Stimulated activated CD8-positive, alpha-beta memory T cell treated with anti-CD3 and anti-CD28 coated beads, Interleukin-7, amount 100 ng/mL, for 1 hour (primary cell): ENCODE results near the gene CLDN8.

Experiments
- DNase-seq, 2 donors: peaks; one replicate each; pipeline ENCODE4 v3.0.0-alpha.2; 2020; ENCODE audit warnings: low read depth in 2 of 2

Gene CLDN8

DNA sequence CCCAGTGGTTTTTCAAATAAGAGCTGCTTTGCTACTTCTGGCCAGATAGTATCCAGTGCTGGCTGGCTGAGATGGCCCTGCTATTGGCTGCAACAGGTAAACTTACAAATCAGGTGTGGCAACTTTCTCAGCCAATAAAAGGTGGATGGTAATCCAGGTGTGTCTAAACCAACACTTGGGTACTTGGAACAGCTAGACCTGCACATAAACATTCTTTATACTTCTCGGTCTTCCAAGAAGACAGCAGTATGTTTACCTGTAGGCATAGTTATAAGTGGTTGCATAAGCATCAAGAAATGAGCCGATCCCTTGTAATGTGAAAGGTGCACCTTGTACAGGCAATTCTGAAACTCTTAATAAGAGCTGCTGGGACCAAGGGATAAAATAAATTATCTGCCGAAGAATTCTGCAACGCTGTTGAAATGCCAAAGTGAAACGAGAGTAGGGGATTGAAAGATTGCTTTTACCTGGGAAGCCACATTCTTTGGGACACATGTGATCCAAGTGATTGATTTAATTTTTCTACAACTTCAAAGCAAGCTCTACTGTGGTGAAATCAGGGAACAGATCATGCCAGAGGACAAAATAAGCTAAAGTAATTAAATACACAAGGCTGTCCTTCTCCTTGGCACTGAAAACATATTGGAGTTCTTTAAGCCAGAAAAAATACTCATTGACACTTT lies at the start of gene CLDN8:
Gene CLDN8 (minus strand): TSS at position 57 of the 683 bp plus-strand sequence. CDS start 172 bp downstream, outside the sequence.
- no peak for DNase-seq

DNA sequence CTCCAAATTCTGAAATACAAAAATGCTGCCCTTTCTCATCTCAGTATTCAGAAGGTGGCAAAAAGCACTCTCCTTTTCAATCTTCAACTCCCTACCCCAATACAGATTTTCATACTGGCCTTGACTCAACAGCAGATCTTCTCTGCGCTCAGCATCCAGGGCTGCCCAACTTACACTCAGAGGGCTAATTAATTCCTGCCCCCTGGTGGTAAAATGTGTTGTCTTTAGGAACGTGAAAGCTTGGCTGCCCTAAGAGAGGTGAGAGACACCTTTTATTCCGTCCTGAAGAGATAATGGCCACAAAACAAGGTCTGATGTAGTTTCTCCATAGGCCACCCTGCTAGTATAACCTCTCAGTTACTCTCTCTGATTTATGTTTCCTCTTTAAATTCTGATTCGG lies 41.9 kb upstream of the CLDN8 start:
- no peak for DNase-seq

DNA sequence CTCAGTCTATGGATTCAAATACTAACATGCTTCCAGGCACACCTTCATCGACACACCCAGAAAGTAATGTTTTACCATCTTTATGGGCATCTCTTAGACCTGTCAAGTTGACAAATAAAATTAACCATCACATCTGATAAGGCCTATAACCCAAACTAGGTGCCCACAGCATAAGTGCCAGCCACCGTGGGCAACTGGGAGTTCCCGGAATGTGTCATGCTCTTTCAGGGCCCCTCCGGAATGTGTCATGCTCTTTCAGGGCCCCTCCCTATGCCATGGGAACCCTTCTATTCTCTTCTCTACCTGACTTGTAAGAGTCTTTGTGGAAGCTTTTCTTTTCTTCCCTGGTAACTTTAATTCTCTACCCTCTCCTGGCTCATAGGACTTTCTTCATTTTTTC lies 40.2 kb upstream of the CLDN8 start:
- no peak for DNase-seq

DNA sequence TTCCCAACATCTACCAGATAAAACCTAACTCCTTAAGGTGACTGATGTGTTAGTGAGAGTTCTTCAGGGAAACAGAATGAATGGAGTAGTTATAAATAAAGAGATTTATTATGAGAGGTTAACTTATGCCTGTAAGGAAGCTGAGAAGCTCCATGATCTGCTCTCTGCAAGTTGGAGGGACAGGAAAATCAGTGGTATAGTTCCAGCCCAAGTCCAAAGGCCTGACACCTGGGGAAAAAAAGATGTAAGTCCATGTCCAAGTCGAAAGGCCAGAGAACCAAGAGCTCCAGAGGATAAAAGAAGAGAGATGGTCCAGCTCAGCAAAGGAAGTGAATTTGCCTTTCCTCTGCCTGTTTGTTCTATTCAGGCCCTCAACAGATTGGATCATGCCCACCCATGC lies 39.8 kb upstream of the CLDN8 start:
- DNase-seq: no peak

DNA sequence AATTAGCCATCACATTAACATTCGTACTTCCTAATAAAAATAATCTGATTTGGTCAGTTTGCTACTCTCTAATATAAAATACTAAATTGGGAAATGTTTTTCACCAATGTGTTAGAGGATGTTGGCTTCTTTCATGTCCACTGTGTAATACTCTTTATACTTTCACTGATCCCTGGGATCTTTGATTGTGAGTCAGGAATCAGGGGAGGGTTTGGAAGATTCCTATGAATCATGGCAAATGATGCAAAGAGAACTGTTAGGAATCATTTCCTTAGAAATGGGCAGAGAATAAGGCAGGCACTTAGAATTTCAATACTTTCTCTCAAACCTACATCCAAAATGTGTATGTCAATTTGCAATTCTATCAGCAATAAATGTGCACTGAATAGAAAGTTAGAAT lies 35.9 kb upstream of the CLDN8 start:
- no peak for DNase-seq

DNA sequence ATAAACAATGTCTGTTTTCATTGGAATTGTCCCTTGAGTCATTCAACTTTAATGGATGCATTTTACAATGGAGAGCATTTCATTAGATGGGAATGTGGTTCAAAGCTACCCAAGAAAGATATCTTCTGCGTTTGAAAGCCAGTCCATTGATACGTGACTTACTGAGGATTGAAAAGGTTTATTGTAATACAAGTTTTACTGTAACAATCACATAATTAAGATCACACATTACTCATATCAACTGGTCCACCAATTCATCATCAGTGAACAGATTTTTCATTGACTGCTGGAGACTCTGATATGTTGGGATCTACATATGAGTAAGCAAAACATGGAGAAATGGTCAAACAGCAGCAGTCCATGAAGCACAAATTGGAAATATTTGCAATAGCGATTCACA lies 34.0 kb upstream of the CLDN8 start:
- DNase-seq: no peak

DNA sequence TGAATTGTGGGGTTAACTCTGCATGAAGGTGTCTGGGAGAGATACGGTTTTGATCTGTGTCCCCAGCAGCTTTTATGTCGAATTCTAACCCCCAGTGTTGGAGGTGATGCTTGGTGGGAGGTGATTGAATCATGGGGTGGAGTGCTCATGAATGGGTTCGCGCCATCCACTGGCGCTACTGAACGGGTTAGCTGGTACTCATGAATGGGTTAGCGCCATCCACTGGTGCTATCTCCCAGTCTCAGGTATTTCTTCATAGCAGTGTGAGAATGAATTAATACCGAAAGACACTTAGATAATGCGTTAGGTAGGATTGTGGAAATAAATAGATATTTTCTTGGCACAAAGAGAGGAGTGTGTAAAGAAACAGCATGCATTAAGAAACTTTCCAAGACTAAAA lies 32.9 kb upstream of the CLDN8 start:
- no peak for DNase-seq

DNA sequence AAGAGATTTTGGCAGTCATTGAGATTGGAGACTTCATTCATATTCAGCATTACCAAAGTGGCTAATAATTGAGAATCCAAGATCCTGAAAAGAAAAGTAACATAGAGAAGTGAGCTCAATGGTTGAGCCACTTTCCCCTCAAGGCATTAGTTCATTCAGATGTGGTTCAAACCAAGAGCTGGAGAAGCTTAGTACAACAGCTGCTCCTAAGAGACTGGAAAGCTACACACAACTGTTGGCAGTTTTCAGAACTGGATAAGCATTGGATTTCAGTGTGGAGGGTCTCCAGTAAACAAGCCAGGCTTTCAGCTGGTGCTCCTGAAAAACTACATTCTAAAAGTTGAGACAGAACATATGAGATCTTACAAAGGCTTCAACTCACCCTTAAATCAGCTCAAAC lies 29.2 kb upstream of the CLDN8 start:
- DNase-seq: no peak

DNA sequence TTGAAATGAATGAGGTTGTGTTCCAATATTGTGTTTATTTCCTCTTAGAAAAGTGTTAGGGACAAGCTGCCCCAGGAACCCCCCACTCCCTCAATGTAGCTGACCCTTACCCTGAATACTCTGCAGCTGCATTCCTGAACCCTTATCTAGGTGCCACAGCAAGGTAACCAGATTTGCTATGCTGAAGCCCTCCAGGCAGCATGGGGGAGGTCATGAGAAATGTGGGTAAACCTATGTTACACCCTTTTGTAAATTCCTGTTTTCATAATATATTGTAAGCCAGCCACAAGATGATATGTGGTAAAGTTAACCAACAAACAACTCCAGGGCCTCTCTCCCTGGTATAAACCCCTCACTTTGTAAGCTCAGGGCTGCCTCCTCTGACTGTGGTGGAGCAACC lies 27.8 kb upstream of the CLDN8 start:
- DNase-seq: no peak

DNA sequence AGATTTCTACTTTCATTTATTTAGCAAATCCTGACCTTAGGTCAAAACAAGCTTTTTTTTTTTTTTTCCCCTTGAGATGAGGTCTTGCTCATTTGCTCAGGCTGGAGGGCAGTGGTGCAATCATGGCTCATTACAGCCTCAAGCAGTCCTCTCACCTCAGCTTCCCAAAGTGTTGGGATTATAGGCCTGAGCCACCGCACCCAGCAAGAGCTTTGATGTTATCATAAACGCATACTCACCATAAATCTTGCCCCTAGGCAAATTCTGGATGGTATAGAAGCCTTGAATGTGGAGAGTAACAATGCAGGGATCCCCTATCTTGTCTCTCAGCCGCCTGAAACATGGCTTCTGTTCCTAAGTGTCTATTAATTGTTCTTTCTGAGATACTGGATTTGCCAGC lies 24.8 kb upstream of the CLDN8 start:
- no peak for DNase-seq

DNA sequence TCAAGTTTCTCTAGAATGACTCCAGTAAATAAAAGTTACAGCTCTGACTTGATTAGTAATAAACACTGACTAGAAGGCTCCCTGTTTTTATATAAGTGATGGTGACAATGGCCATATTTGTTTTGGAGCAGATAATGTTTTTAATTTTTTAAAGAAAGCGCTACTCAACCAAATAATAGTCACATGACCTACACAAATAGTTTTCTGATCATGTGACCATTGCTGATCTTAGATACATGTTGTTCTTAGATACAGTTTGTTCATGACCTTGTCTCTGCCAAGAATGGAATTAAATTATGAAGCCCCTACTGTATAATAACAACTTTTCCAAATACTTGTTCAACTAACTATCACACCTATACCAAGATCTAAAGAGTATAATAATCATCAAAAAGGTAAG lies 22.3 kb upstream of the CLDN8 start:
- no peak for DNase-seq

DNA sequence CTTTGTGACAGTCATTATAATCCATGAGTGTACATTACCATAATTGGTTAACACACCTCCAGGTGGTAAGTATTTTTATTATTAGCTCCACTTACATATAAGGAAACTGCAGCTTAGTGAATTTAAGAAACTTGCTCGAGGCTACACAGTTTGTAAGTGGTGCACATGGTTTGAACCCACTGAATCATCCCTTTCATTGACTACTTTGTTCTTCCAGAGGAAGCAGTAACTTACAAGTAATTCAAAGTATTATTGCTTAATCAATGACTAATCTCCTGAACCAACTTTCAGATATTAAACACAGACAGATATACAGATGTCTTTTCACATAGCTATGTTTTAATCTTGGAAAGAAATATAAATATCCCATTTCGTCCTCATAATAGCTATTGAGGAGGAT lies 18.7 kb upstream of the CLDN8 start:
- DNase-seq: no peak

DNA sequence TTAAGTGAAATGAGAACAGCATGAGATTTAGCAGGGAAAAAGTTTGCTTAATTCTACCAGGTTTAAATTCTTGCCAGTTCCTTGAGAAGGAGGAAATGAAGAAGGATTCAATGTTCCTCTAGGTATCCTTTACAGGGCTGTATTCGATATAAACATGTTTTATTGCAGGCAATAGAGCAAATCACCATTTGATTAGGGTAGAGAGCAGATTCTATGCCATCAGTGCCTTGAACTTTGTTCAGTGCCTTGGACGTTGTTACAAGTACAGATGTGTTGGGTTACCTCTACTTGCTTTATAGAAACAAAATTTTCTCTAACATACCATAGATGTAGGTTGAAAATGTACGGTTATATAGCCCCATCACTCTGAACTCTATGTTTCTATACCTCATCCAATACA lies 18.2 kb upstream of the CLDN8 start:
- DNase-seq: no peak

DNA sequence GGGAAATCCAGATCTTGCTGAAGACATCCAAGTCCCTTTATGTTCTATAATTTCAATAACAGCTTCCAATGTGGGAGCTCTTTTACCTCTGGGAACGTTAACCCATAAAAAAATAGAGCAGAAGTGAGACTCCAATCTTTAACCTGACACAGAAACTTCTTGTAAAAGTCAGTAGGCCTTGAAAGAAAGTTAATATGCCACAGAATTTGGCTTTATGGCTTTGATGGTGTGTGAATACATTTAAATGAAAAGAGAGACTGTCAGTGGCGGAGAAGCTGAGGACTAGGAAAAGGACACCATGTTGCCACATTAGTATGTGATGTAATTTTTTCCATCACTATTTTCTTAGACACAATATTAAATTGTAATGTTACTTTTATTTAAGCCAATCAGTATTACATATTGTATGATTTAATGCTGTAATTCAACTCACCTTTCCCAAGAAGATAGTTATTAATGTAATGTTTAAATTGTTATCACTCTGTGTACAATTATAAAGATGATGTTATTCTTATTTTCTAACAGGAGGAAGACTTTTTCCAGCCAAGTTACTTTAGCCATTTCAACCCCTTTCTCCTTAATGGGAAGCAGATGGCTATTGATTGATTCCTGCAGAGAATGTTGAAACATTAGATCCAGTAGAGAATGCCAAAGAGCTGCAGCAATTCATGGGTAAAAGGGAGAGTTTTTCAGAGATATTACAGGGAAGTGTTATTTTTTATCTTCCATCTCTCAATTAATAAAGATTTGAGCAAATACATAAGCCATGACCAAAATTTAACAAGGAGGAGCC lies 17.5 kb upstream of the CLDN8 start:
- no peak for DNase-seq

DNA sequence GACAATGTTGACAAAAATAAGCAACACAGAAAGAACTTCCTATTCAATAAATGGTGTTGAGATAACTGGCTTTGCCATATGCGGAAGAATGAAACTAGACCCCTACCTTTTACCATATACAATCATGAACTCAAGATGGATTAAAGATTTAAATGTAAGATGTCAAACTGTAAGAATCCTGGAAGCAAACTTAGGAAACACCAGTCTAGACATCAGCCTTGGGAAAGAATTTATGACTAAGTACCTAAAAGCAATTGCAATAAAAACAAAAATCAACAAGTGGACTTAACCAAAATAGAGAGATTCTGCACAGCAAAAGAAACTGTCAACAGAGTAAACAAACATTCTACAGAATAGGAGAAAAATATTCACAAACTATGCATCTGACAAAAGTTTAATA lies 16.1 kb upstream of the CLDN8 start:
- no peak for DNase-seq

DNA sequence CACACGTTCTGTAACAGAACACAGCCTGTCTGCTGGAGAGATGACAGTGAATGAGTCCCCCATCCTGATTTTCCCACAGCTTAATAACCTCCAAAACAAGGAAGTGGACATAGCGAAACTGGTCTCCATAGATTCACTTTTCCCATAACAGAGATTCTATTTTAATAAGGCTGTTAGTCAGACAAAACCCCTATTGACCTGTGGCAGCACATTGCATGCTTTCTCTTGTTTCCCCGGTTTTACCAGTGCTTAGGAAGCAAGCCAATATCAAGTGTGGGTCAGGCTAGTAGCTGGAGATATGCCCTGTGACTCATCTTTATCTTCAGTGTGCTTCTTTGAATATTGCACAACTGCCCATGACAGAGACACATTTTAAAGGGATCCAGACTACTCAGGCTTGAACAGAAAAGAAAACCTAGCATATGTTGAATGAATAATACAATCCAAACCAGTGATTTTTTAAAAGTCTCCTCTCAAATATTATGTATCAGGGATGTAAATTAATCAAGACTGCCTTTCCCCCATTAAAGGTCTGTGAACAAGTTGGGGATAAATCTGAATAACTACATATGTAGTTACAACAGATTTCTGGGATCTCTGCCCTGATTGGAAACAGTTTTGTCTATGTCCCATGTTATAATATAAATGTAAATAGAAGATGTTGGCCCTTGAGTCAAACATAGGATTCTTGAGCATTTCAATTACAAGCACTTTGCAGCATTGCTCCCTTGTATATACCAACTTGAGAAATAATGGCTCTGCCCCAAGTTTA lies 11.9 kb upstream of the CLDN8 start:
- no peak for DNase-seq

DNA sequence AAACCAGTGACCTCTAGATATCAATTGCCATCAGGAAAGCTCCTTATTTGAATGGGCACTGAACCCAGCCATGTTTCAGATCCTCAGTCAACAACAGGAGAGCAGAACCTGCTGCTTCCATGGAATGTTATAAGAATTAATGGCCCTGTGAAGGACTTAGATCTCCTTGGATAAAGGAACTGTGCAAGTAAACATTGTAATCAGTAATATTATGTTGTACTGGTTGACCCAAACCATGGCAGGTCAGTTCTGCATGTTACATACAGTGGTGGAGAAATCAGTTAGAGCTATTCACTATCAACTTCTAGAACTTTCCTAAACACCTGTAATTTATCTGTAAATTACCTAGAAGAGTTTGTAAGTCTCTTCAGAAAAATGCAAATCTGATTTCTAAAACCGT lies 11.2 kb upstream of the CLDN8 start:
- DNase-seq: no peak

DNA sequence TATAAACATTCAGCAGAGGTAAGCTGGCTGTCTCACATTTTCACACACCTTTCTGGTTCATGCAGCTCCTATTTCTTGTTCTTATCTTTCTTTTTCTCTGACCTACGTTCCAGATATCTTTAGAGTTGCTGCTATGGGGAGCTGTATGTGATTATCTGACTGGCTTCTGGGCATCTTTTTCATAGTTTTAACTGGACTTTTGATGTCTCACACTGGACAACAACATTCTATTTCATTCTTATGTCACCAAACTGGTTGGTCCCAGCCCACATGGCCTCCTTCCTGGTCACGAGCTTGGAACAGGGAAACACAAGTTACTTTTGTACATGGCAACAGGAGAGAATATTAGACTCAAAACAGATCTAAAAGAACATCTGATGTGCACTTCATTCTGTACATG lies 7.7 kb upstream of the CLDN8 start:
- no peak for DNase-seq

DNA sequence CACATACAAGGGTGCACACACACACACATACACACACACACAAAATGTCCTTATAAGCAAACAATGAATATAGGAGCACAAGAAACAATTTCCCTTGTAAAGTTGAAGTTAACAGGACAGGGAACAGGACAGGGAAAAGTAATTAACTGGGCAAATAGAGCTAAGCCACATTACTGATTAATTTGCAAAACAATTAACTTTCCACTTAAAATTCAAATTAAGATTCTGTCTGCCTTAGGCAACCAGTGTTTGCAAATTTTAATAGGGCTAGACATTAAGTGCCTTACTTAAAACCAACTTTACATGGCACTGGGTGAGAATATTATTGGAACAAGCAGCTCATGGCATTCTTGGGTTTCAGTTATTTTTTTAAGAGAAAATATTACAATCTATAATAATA lies 6.8 kb upstream of the CLDN8 start:
- no peak for DNase-seq

DNA sequence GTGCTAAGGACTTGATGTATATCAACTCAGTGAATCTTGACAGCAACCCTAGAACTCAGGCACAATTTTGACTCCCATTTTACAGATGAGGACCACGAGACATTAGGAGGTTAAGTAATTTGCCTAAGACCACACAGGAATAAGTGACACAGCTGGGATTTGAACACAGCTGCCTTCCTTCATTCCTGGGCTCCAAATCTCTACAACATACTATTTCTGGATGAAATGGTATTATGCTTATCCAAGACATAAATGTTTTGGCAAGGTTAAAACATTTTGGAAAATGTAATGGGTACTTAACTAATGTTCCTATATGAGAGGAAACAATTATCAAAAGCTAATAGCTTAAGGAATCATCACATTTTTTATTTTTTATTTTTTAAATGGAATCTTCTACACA lies 4.8 kb downstream of the CLDN8 start:
- DNase-seq: no peak

DNA sequence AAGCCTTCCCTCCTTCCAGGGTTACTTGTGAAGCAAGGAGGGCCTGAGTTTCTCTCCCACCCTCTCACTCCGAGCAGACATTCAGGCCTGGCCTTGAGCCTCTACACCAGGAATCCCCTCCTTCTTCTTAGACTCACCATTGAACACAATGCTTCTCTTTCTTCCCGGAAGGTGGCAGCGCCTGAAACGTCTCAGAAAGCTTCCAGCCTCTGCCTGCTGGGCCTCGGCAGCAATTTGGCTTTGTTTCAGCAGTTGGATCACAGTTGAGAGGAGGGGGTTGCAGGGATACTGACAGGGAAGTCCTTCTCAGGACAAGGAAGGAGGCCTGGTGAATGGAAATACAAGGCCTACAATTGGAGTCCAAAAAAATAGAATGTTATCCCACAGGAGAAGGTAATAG lies 6.3 kb downstream of the CLDN8 start:
- no peak for DNase-seq

DNA sequence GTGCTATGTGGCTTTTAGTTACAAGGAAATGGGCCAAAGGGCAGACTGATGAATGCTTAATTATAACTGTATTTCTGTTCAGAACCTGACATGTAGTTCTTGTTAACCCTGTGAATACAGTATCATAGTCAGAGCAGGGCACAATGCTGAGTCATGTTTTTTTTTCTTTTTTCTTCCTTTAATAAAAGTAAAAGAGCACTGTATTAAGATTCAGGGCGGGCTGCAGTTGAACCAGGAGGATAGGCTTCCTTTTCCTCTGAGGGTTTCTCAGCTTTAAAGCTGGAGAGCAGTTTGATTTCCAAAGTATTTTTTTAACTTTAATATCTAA lies 8.7 kb downstream of the CLDN8 start:
- no peak for DNase-seq
